ENCODE measurements around the gene ERVK3-1. TPM values are rescaled to one million over a fixed set of nuclear protein-coding genes. Genes with fewer than 3 reads are reported as not detected.

Gene ERVK3-1
- total and polyA plus RNA-seq, 2 of the 13 experiments (the other 11 are each of a cell fraction or from before 2014, with no cell fraction given) = 28.5 to 38.7 TPM

GRCh38 chr19:58326914-58327726 lies 21.9 kb downstream of the ERVK3-1 start, which contains the start of gene ZSCAN22 (continued):
- peak; percentile 88 for TF ChIP-seq GABPA (IDR thresholded peaks at IDR 0.05; ENCODE audit: low read depth, low read length)
- TF ChIP-seq GABPA (CRISPR knock-in tag; IDR thresholded peaks at IDR 0.05; ENCODE audit: low read depth) = peak; percentile 96
- TF ChIP-seq STAT6 (CRISPR knock-in tag; IDR thresholded peaks at IDR 0.05; ENCODE audit: borderline replicate concordance) = peak; percentile 79; the same call in 1 of the 2 replicates
- TF ChIP-seq ZNF230 (CRISPR knock-in tag; IDR thresholded peaks at IDR 0.05) = peak; percentile 88; the same call in 1 of the 2 replicates
- TF ChIP-seq DMTF1 (CRISPR knock-in tag; IDR thresholded peaks at IDR 0.05) = no peak
- peak; percentile 65; the same call in 1 of the 2 replicates for TF ChIP-seq ZNF263 (CRISPR knock-in tag; IDR thresholded peaks at IDR 0.05)
- TF ChIP-seq HDAC2 (CRISPR knock-in tag; IDR thresholded peaks at IDR 0.05) = peak; percentile 80
- peak; percentile 51; the same call in 1 of the 2 replicates for TF ChIP-seq PAX8 (CRISPR knock-in tag; IDR thresholded peaks at IDR 0.05; ENCODE audit: borderline replicate concordance)
- peak; percentile 97 for TF ChIP-seq KMT2A (CRISPR knock-in tag; IDR thresholded peaks at IDR 0.05)
- no peak for TF ChIP-seq GLI4 (CRISPR knock-in tag; IDR thresholded peaks at IDR 0.05; ENCODE audit: borderline replicate concordance)
- TF ChIP-seq ZFP90 (CRISPR knock-in tag; IDR thresholded peaks at IDR 0.05; ENCODE audit: borderline replicate concordance) = peak; percentile 96
- no peak; the same call in none of the 2 replicates for TF ChIP-seq ZNF451 (CRISPR knock-in tag; IDR thresholded peaks at IDR 0.05)
- peak; percentile 57; the same call in 1 of the 2 replicates for TF ChIP-seq IKZF5 (CRISPR knock-in tag; IDR thresholded peaks at IDR 0.05)
- TF ChIP-seq ZNF678 (CRISPR knock-in tag; IDR thresholded peaks at IDR 0.05) = 0 out of 2 replicates have a peak, but pooled peaks have one; percentile 51
- TF ChIP-seq ZNF264 (CRISPR knock-in tag; IDR thresholded peaks at IDR 0.05) = peak; percentile 71; the same call in 1 of the 2 replicates
- TF ChIP-seq ZBTB43 (CRISPR knock-in tag; conservative IDR thresholded peaks at IDR 0.05) = no peak
- TF ChIP-seq GTF3A (CRISPR knock-in tag; conservative IDR thresholded peaks at IDR 0.05) = peak; percentile 87; the same call in 1 of the 2 replicates
- TF ChIP-seq NFKBIZ (CRISPR knock-in tag; IDR thresholded peaks at IDR 0.05) = 0 out of 2 replicates have a peak, but pooled peaks have one; percentile 34
- TF ChIP-seq ZMAT3 (CRISPR knock-in tag; conservative IDR thresholded peaks at IDR 0.05) = peak; percentile 72; the same call in 1 of the 2 replicates
- TF ChIP-seq ZBTB34 (CRISPR knock-in tag; IDR thresholded peaks at IDR 0.05) = 0 out of 2 replicates have a peak, but pooled peaks have one; percentile 16
